RPMI7951 (cell line): ENCODE measurements around the gene EYA4. TPM values are rescaled to one million over a fixed set of nuclear protein-coding genes. Genes with fewer than 3 reads are reported as not detected.
"Not testable (repeated sequence)": the region's sequence is repeated elsewhere in the genome, so short reads cannot be mapped to it uniquely, and the experiment has no call there.

Experiments
- DNase-seq: peaks from one replicate; pipeline ENCODE4 v3.0.0-alpha.2; 2012; ENCODE audit warnings: low read depth
- total RNA-seq: library from RNA; depleted of rRNA; stranded (reverse); fragments of >200 nt; shearing (Covaris generic); gene quantifications from 2 replicates; pipeline ENCODE4 v1.2.3, GENCODE V29; 2014

The EYA4 gene
- total RNA-seq, 1 experiment from 2014 or later = not detected

- DNase-seq = no peak
These were observed 110.9 kb downstream of the EYA4 start for GRCh38 chr6:133352046-133352445.

- no peak for DNase-seq
These were observed 111.9 kb downstream of the EYA4 start for GRCh38 chr6:133353061-133353460.

- DNase-seq = no peak
These were observed 114.8 kb downstream of the EYA4 start for GRCh38 chr6:133355922-133356321.

- no peak for DNase-seq
These were observed 117.5 kb downstream of the EYA4 start for GRCh38 chr6:133358574-133359150.

- DNase-seq = no peak
These were observed 118.1 kb downstream of the EYA4 start for GRCh38 chr6:133359256-133359655.

GRCh38 chr6:133359760-133360159 lies 118.6 kb downstream of the EYA4 start:
- DNase-seq = no peak

- no peak for DNase-seq
These were observed 119.0 kb downstream of the EYA4 start for GRCh38 chr6:133360194-133360593.

- DNase-seq = no peak
These were observed 121.7 kb downstream of the EYA4 start for GRCh38 chr6:133362813-133363212.

GRCh38 chr6:133368664-133369063 lies 127.5 kb downstream of the EYA4 start:
- DNase-seq = no peak

GRCh38 chr6:133369773-133370272 lies 128.7 kb downstream of the EYA4 start:
- DNase-seq = no peak

GRCh38 chr6:133376743-133377142 lies 135.6 kb downstream of the EYA4 start:
- DNase-seq = no peak

- no peak for DNase-seq
These were observed 136.1 kb downstream of the EYA4 start for GRCh38 chr6:133377219-133377618.

GRCh38 chr6:133380047-133380446 lies 138.9 kb downstream of the EYA4 start:
- DNase-seq = no peak

- no peak for DNase-seq
These were observed 139.6 kb downstream of the EYA4 start for GRCh38 chr6:133380723-133381122.

GRCh38 chr6:133388731-133389130 lies 147.6 kb downstream of the EYA4 start:
- no peak for DNase-seq

GRCh38 chr6:133390168-133390567 lies 149.0 kb downstream of the EYA4 start:
- DNase-seq = no peak

GRCh38 chr6:133392015-133392414 lies 150.9 kb downstream of the EYA4 start:
- no peak for DNase-seq

- no peak for DNase-seq
These were observed 151.5 kb downstream of the EYA4 start for GRCh38 chr6:133392641-133393040.

GRCh38 chr6:133393891-133394290 lies 152.7 kb downstream of the EYA4 start:
- no peak for DNase-seq

- no peak for DNase-seq
These were observed 153.5 kb downstream of the EYA4 start for GRCh38 chr6:133394630-133395029.

- DNase-seq = peak; percentile 21
These were observed 155.3 kb downstream of the EYA4 start for GRCh38 chr6:133396233-133396983.

GRCh38 chr6:133396984-133397348 lies 155.8 kb downstream of the EYA4 start:
- no peak for DNase-seq

GRCh38 chr6:133397601-133398000 lies 156.4 kb downstream of the EYA4 start:
- DNase-seq = not testable (repeated sequence)
